HEK293T (cell line): Measurements from ENCODE around the gene TMEM33.

Source experiments
- ELF4 ChIP-seq: fragments of 450-650 bp; IDR thresholded peaks from 2 replicates; pipeline ENCODE4 v1.6.1; 2017; ENCODE audit warnings: antibody characterized with exemption
- FOXA1 ChIP-seq: fragments of 450-650 bp; IDR thresholded peaks from 2 replicates; pipeline ENCODE4 v1.6.1; 2016; ENCODE audit warnings: mild to moderate bottlenecking
- SP1 ChIP-seq: fragments of 450-650 bp; IDR thresholded peaks from 2 replicates; pipeline ENCODE4 v1.6.1; 2017

DNA sequence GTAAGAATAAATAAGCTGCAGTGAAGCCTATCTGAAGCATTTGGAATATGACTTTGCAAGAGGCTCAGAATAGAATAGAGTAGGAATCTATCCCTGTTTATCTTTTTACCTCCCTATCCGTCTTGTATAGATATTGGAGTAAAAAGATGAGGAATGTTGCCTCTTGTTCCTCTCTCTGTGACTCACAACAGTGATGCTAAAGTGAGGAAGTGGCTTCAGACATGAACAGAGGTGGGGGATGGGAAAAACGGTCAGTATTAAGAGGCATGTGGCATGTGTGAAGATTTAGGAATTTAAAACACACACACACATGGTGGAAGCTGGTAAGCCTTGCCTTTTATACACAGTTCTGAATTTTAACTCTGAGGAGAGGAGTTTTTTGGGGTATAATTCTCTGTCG lies 42.5 kb downstream of the TMEM33 start:
- no peak for TF ChIP-seq FOXA1
- TF ChIP-seq ELF4: no peak
- TF ChIP-seq SP1: no peak
